Measurements from ENCODE around the gene AQP12B.

- TF ChIP-seq CTCF (IDR thresholded peaks at IDR 0.05; ENCODE audit: low read depth, low read length) (no peak), EZH2phosphoT487 (IDR thresholded peaks at IDR 0.05; ENCODE audit: low read depth) (no peak)
Measured at GRCh38 chr2:240639566-240639965, 43.1 kb downstream of the AQP12B start.

Measured in OCI-LY3 (cell line).